HTR-8/SVneo (cell line): ENCODE data around the gene ASPSCR1.
"Not testable (repeated sequence)": the region's sequence is repeated elsewhere in the genome, so short reads cannot be mapped to it uniquely, and the experiment has no call there.

Source experiments
- DNase-seq: peaks from one replicate; pipeline ENCODE4 v3.0.0; 2011; ENCODE audit warnings: low spot score, mixed read lengths; ENCODE audit not compliant: insufficient read length
- FAIRE-seq: peaks from 2 replicates; lab custom pipeline; 2011; peaks lifted over from hg19 to GRCh38; lab: Jason Lieb, UNC

The ASPSCR1 gene

GRCh38 chr17:81940538-81941483, 36.6 kb upstream of the ASPSCR1 start:
- DNase-seq (no peak), FAIRE-seq (no peak)

GRCh38 chr17:81941484-81942166, 35.8 kb upstream of the ASPSCR1 start:
- FAIRE-seq (no peak), DNase-seq (no peak)

GRCh38 chr17:81942167-81942553, 35.3 kb upstream of the ASPSCR1 start:
- FAIRE-seq: no peak
- DNase-seq: no peak

- DNase-seq (no peak), FAIRE-seq (no peak)
Measured at GRCh38 chr17:81944858-81945257, 32.6 kb upstream of the ASPSCR1 start.

GRCh38 chr17:81947189-81947588, 30.2 kb upstream of the ASPSCR1 start, which contains the start of gene MYADML2:
Gene MYADML2, minus strand, starts transcription at chr17:81947233. Its CDS starts 5,492 bp downstream, at chr17:81941741.
- FAIRE-seq: no peak
- DNase-seq: no peak

GRCh38 chr17:81948635-81949378, 28.6 kb upstream of the ASPSCR1 start:
- no peak for FAIRE-seq
- no peak for DNase-seq

- DNase-seq: no peak
- no peak for FAIRE-seq
Measured at GRCh38 chr17:81950501-81950900, 26.9 kb upstream of the ASPSCR1 start.

- FAIRE-seq: no peak
- DNase-seq: no peak
Measured at GRCh38 chr17:81951785-81952684, 25.4 kb upstream of the ASPSCR1 start.

- DNase-seq (no peak), FAIRE-seq (no peak)
Measured at GRCh38 chr17:81952792-81953228, 24.6 kb upstream of the ASPSCR1 start.

GRCh38 chr17:81953443-81953842, 24.0 kb upstream of the ASPSCR1 start:
- not testable (repeated sequence) for FAIRE-seq, DNase-seq

GRCh38 chr17:81954131-81955057, 23.0 kb upstream of the ASPSCR1 start:
- no peak for FAIRE-seq

GRCh38 chr17:81955058-81955681, 22.3 kb upstream of the ASPSCR1 start:
- FAIRE-seq (no peak), DNase-seq (no peak)

More at GRCh38 chr17:81954131-81955057, 23.0 kb upstream of the ASPSCR1 start:
- no peak for DNase-seq

GRCh38 chr17:81955756-81956544, 21.5 kb upstream of the ASPSCR1 start:
- no peak for FAIRE-seq
- no peak for DNase-seq

GRCh38 chr17:81956607-81957589, 20.5 kb upstream of the ASPSCR1 start:
- FAIRE-seq (no peak), DNase-seq (no peak)

GRCh38 chr17:81957691-81958432, 19.6 kb upstream of the ASPSCR1 start:
- DNase-seq (no peak), FAIRE-seq (no peak)
